ENCODE data around the gene C1QTNF8.
"Not testable (repeated sequence)": the region's sequence is repeated elsewhere in the genome, so short reads cannot be mapped to it uniquely, and the experiment has no call there.

C1QTNF8 gene

DNA sequence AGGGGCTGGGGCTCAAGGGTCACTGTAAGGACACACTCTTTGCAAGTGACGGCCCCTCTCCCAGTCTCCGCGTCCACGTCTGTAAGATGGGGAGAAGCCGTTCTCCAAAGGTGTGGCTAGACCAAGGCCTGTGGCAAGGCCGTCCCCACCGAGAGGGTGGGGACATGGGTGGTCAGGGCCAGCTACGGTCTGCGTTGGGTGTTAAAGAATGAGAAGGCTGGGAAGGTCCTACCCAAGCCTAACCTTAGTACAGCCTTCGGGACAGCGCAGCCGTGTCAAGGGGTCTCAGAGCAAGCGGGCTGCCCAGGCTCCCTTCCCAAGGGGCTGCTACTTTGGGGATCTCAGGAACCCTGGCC is 1.9 kb downstream of the C1QTNF8 start:
- no peak for DNase-seq (ENCODE audit: low read depth, low spot score)

DNA sequence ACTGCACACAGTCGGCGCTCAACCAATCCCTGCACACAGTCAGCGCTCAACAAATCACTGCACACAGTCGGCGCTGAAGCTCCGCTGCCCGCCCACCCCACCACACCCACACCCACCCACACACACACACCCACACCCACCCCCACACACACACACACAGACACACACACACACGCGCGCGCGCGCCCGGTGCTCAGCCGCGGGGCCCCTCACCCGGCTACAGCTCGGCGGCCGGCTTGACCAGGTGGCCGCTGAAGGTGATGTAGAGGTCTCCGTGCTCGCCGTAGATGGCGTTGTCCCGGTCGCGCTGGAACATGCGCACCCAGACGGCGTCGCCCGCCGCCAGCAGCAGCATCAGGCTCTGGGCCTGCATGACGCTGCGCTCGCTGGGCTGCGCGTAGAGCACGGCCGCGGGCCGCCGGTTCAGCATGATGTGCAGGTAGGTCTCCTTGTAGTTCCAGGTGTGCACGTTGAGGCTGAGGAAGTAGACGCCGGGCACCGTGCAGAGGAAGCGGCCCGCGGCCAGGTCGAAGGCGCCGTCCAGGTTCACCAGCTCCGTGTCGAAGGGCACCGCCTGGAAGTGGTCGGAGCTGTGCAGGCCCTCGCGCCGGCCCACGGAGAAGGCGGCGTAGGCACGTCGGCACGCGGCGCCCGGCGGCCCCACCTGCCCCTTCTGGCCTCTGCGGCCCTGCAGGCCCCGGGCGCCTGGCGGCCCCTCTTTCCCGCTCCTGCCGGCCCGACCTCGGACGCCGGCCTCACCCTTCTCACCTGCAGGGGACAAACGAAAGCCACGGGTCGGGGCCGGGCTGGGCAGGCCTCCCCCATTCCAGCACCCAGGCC is 2.5 kb downstream of the C1QTNF8 start:
- no peak for DNase-seq (ENCODE audit: low read depth, low spot score)

DNA sequence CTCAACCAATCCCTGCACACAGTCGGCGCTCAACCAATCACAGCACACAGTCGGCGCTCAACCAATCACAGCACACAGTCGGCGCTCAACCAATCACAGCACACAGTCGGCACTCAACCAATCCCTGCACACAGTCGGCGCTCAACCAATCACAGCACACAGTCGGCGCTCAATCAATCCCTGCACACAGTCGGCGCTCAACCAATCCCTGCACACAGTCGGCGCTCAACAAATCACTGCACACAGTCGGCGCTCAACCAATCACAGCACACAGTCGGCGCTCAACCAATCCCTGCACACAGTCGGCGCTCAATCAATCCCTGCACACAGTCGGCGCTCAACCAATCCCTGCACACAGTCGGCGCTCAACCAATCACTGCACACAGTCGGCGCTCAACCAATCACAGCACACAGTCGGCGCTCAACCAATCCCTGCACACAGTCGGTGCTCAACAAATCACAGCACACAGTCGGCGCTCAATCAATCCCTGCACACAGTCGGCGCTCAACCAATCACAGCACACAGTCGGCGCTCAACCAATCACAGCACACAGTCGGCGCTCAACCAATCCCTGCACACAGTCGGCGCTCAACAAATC is 3.3 kb downstream of the C1QTNF8 start:
- DNase-seq (ENCODE audit: low read depth, low spot score): not testable (repeated sequence)

DNA sequence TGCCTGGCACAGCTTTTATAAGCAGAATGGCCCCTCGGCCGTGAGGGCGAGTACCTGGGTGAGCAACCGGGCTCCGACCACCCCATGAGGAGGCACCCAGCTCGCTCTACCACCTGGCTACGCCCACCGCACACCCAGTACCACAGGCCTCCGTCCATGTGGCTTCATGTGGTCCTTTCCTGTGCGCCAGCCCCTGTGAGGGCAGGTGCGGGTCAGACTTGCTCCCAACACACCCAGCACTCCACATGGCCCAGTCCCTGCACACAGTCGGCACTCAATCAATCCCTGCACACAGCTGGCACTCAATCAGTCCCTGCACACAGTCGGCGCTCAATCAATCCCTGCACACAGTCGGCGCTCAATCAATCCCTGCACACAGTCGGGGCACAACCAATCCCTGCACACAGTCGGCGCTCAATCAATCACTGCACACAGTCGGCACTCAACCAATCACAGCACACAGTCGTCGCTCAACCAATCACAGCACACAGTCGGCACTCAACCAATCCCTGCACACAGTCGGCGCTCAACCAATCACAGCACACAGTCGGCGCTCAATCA is 4.0 kb downstream of the C1QTNF8 start:
- no peak for DNase-seq (ENCODE audit: low read depth, low spot score)

DNA sequence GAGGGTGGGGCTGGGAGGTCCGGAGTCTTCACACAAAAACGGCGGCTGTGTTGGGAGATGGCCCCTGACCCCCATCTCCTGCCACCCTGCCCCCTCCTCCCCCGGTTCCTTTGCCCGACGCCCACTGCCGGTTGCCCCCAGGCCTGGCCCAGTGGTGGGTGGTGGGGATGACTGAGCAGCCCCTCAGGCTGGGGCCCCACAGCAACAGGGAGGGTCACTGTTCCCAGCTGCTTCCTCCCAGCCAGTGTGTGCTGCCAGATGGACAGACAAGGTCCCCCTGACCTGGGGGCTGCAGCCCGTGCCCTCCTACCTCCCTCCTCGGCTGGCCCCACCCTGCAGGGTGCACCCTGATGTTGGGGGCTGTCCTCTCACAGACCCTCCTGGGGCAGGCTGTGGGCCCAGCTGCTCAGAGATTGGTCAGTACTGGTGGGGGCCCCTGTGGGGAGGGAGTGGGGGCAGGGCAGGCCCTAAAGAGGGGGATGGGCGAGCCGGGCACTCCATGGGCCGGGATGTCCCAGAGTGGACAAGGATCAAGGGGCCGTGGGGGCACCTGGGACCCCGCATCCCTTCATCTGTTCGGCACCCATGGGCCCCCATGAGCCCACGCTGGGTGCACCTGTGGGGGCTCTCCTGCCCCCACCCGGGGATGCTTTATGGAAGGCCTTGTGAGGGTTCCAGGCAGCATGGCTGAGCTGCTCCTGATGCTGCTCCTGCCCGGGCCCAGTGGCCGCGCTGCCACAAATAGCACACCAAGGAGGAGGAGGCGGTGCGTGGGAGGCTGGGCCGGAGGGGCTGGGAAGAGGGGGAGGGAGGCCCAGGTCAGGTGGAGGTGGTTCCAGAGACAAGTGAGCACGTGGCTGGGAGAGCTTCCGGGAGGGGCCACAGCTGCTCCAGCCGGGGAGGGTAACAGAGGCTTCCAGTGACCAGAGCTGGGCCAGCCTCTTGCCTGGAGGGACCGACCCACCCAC is 5.1 kb downstream of the C1QTNF8 start:
- DNase-seq (ENCODE audit: low read depth, low spot score): no peak

DNA sequence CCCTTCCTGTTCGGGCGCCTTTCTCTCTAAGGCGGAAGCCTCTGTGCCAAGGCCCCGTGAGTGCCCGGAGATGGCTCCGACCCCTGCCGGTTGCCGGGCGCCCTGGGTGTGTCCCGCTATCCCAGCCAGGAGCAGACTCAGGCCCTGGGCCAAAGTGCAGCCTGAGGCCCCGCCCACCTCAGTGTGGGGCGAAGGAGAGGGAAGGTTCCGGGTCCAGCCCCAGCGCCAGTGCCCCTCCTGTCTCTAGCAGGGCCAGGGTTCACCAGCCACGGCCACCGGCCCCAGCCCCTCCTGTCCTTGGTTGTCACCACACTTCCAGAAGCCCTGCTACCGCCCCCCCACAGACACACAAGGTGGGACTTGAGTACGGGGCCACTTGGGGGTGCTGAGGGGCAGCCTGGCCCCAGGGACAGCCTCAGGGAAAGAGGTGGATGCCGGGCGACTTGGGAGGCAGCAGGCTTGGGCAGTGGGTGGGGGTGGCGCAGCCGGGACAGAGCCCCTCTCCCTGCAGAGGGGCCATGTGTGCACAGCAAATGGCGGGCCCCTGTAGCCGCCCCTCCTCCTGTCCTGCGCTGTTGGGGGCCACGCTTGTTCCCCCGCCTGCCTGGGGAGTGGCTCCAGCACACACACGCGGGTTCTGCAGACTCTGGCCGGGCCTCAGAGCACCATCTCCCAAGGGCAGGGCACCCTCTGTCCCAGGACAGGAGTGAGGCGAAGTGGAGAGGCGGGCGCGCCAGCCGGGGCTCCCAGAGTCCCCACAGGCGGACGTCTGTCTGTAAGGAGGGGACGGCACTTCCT is 6.0 kb downstream of the C1QTNF8 start:
- no peak for DNase-seq (ENCODE audit: low read depth, low spot score)

DNA sequence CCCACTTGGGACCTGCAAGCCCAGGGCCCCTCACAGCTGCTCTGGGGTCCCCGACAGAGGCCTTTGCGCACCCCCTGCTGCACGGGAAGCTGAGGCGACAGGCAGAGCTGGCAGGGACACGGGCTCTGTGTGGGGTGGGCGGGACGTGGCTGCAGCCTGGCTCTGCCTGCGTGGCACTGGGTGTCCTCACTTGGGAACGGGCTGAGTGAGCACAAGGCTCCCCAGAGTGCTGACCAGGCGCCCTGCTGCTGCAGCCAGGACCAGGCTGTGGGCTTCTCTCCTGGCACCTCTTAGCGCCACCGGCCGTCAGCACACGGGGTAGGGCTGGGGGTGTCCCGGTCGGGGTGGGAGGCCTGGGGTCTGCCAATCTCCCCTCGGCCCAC is 6.6 kb downstream of the C1QTNF8 start:
- DNase-seq (ENCODE audit: low read depth, low spot score): no peak

DNA sequence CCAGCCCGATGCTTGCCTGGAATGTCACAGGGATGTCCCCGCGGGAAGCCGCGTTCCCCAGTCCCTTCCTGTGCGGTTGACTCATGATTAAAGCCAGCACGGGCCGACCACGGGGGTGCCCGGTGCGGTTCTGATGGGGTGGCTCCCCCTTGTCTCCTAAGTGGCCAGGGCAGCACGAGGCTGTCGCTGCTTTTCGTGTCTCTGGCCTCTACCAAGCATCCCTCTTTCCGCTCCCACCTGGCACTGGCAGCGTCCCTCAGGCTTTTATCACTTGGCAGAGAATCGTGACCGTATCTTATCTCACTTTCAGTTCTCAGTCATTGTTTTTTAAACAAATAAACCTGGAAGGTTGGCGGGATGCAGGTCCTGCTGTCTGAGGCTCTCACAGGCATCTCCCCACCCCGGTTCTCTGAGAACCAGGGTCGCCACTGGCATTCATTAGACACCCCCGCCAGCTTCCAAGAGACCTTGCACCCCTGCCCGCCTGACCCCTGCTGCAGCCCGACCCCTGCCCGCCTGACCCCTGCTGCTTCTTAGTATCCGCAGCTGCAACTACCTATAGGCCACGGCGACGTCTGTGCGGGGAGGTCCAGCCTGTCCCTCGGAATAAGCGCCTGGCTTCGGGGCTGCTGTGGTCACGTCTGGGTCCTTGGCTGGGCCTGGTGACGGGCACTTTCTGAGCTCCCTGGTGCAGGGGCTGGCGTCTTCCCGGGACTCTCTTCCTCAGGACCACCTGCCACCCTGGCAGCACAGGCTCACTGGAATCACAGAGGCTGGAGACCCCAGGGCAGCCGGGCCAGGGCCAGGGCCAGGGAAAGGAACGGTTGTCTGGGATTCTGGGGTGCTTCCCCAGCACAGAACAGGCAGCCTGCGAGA is 7.5 kb downstream of the C1QTNF8 start:
- no peak for DNase-seq (ENCODE audit: low read depth, low spot score)

DNA sequence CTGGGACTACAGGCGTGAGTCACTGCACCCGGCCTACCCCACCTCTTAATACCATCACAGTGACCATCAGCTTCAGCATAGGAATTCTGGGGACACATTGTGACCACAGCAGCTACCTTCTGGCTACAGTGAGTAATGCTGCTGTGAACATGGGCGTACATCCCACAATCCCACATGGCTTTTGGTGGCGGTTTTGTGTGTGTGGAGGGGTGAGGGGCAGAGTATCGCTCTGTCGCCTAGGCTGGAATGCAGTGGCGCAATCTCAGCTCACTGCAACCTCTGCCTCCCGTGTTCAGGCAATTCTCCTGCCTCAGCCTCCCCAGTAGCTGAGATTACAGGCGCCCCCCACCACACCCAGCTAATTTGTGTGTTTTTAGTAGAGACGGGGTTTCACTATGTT is 9.6 kb downstream of the C1QTNF8 start:
- DNase-seq (ENCODE audit: low read depth, low spot score): not testable (repeated sequence)

DNA sequence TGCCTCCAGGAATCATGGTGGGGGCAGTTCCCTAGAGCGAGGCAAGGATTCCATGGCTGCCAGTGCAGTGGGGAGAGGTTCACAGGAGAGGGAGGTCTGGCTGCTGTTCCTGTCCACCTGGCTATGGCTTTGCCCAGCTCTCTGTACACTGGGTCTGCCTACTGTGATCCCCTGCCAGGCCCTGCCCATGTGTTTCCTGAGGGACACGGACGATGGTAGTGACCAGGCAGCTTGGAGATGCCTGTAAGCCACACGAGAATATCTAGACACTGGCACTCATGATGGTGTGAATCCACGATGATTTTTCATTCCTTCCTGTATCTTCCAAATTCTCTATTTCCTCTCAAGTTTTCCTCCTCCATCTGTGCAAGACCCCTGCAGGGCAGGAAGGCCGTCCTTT is 11.1 kb downstream of the C1QTNF8 start:
- no peak for DNase-seq (ENCODE audit: low read depth, low spot score)

DNA sequence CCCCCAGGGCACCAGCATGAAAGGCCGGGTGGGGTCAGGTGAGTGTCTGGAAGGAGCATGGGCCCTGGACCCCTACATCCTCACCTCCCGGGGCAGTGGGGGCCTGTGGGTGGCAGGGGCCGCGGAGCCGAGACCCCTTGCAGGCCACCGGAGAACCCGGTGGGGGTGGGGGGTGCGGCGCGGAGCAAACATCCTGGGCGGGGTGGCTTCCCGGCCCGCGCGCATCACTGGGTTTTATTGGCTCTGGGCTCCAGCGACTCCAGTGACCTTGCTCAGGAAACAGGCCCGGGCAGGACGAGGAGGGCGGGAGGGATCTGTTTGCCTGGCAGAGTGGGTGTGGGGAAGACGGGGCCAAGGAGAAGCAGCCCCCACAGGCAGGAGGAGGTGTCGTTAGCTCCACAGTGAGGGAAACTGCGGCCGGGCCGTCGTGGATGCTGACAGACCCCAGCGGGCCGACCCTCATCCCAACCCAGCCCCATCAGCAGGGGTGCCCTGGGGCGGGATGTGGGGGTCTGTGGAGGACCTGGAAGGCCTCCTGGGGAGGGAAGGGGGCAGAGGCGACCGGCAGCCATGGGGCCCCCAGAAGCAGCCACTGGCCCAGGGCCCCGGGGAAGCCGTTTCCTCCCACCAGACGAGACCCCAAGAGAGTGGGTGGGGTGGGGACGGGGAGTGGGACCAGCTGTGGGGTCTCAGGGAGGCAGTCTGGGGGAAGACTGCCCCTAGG is 12.9 kb downstream of the C1QTNF8 start:
- no peak for DNase-seq (ENCODE audit: low read depth, low spot score)

DNA sequence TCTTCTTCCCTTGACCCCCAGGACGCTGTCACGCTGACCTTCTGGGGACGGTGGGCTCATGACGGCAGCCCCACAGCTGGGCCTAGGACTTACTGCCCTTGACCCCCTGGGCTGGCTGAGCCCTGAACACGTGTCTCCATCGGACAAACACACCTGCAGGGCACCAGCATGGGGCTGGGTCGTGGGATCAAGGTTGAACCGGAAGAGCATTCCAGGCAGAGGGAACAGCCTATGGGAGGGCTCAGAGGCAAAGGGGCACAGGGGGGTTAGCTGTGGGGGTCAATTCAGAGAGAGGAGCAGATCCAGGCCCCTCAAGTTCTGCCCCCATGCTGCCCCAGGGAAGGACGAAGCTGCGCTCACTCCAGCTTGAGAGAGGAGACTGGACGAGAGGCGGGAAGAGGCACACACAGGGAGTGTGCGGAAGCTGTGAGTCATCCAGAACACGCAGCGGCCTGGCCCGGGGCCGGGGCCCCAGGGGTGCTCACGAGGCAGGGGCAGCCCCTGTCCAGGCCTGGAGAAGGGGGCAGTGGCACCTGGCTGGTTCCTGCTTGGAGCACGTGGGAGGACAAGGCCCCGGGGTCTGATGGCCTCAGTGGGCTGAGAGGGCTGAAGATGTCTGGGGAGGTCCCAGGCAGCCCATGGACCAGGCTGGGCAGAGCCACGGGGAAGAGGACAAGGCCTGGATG is 13.6 kb downstream of the C1QTNF8 start:
- no peak for DNase-seq (ENCODE audit: low read depth, low spot score)

DNA sequence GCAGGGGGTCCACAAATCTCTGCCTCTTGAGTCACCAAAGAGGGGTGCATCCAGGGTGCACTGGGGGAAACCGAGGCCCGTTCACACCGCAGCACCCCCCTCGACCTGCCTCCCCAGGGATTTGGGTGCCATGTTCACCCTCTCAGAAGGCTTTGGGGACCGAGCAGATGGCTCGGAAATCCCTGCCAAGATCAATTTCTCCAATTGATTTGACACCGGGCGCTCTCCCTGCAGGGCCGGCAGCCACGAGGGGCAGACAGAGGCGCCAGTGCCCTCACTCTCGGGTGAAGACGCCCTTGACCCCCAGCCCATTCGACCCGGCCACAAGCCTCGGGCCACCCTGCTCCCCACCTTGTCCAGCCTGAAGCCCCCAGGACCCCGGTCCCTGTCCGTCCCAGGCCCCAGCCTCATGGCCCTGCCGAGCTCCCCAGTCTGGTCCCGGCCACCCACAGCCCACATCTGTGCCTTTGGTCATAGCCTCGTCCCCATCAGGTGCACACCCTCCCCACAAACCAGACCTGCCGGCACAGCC is 14.2 kb downstream of the C1QTNF8 start:
- DNase-seq (ENCODE audit: low read depth, low spot score): no peak

DNA sequence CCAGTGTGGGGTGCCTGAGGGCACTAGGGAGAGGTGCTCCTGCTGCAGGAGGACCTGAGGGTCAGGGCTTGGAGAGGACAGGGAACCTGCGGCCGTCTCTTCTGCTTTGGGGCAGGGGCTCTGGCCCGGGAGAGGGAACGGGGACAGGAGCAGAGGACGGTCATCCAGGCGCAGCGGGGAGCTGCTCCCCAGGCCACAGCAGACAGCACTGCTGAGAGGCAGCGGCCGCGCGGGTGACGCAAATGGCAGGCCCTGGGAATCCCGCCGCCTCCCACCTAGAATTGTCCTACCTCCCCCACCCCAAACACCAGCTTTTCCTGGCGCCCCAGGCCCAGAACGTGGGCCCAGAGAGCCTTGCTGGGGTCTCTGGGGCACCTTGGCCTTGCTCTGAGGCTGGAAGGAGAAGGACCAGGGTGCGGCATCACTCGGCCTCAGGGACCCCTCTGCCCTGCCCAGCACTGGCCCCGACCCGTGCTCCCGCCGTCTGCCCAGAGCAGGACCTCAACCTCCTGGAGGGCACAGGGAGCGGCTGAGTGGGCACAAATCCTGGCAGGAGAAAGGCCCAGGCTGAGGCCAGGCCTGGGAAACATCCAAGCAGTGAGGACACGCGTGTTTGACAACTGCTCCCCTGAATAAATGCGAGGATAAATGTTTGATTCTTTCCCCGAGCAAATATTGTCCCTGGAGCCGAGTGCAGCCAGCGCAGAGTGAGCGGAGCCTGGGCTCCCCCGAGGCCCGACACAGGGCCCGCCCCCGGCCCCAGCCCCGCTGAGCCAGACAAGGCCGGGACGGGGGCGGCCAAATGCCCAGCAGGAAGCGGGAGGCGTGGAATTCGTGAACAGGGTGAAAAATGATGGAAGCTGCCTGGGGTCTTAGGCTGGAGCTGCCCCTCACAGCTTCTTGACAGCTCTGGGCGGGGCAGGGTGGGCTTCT is 15.0 kb downstream of the C1QTNF8 start:
- no peak for DNase-seq (ENCODE audit: low read depth, low spot score)

DNA sequence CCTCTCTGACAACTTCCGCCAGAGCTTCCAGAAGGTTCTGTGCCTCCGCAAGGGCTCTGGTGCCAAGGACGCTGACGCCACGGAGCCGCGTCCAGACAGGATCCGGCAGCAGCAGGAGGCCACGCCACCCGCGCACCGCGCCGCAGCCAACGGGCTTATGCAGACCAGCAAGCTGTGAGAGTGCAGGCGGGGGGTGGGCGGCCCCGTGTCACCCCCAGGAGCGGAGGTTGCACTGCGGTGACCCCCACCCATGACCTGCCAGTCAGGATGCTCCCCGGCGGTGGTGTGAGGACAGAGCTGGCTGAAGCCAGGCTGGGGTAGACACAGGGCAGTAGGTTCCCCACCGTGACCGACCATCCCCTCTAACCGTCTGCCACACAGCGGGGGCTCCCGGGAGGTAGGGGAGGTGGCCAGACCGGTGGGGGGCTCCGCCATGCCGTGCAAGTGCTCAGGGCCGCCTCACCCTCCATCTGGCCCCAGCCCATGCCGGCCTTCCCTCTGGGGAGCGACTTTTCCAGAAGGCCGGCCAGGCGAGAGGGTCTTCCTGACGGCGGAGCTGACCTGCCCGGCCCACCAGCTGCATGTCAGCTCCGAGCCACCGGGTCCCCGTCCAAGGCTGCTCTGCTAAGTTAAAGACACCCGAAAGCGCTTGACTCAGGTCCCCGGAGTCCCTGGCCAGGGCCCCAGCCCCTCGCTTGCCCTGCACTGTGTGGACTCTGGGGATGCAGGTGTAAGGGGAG is 16.1 kb downstream of the C1QTNF8 start:
- DNase-seq (ENCODE audit: low read depth, low spot score): no peak

DNA sequence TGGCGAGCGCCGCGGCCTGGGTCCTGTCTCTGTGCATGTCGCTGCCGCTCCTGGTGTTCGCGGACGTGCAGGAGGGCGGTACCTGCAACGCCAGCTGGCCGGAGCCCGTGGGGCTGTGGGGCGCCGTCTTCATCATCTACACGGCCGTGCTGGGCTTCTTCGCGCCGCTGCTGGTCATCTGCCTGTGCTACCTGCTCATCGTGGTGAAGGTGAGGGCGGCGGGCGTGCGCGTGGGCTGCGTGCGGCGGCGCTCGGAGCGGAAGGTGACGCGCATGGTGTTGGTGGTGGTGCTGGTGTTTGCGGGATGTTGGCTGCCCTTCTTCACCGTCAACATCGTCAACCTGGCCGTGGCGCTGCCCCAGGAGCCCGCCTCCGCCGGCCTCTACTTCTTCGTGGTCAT is 16.7 kb downstream of the C1QTNF8 start:
- no peak for DNase-seq (ENCODE audit: low read depth, low spot score)

DNA sequence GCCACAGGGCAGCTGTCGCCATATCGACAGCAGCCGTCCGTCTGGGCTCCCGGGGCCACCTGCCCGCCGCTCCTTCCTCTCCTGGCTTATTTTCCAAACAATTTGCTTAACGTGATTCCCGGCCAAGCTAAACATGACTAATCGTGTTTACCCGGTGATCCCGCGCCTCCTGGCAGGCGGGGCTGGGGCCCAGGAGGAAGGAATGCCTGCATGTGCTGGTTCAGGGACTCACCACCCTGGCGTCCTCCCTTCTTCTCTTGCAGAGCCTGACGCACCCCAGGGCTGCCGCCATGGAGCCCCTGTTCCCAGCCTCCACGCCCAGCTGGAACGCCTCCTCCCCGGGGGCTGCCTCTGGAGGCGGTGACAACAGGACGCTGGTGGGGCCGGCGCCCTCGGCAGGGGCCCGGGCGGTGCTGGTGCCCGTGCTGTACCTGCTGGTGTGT is 17.4 kb downstream of the C1QTNF8 start:
- no peak for DNase-seq (ENCODE audit: low read depth, low spot score)
